Right hindlimb (tissue), 1 donor: ENCODE results near the gene LRRC74A.
A peak's percentile ranks its signal among the peaks of the same experiment; 100 is the strongest.

ENCODE experiments used
- DNase-seq: peaks from one replicate; pipeline ENCODE4 v3.0.0-alpha.2; 2018

Gene LRRC74A

GRCh38 chr14:76810953-76811400 lies 15.2 kb upstream of the LRRC74A start:
- no peak for DNase-seq

GRCh38 chr14:76811561-76811960 lies 14.6 kb upstream of the LRRC74A start:
- DNase-seq, result no peak

GRCh38 chr14:76812093-76812421 lies 14.2 kb upstream of the LRRC74A start:
- no peak for DNase-seq

DNA sequence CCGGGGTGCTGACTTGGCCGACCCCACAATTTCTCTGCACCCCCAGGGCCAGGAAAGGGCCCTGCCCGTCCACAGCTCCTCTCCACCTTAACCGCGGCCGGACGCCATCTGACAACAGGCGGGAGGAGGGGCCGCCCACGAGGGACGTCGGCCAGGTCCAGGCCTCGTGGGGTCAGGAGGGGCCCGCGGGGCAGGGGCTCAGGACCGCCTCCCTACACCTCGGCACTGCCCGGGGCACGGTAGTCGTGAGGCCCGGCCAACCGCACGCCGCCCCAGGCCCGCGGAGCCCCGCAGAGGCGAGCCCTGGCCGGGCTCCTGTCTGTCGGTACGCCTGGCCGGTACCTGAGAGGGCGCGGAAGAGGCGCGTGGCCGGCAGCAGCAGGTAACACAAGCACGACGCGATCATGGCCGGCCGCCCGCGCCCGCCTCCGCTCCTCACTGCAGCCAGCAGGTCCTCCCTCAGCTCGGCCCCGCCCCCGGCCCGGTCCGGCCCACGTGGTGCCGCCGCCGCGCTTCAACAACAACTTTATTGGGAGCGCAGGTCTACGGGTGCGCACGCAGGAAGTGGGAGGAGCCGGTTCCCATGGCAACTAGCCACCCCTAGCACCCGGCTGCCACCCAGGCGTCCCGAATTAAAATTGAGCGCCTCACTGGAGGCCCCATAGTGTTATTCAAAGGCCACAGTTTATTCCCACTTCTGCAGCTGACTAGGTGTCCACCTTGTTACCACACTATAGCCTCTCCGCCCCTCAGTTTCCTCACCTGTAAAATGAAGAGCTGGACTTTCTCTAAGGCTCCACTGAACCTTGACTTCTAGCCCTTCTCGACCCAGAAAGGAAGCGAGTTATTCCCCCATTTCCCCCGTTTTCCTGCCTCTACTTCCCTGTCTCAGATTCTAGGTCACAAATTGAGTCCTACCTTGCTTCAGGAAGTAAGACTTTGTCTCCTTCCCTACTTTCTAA lies 13.5 kb upstream of the LRRC74A start, which contains the start of gene ANGEL1:
Gene ANGEL1, minus strand, starts transcription at position 461 of the 962 bp plus-strand sequence. Its CDS starts 55 bp downstream, at position 406.
- DNase-seq, result peak; percentile 94

DNA sequence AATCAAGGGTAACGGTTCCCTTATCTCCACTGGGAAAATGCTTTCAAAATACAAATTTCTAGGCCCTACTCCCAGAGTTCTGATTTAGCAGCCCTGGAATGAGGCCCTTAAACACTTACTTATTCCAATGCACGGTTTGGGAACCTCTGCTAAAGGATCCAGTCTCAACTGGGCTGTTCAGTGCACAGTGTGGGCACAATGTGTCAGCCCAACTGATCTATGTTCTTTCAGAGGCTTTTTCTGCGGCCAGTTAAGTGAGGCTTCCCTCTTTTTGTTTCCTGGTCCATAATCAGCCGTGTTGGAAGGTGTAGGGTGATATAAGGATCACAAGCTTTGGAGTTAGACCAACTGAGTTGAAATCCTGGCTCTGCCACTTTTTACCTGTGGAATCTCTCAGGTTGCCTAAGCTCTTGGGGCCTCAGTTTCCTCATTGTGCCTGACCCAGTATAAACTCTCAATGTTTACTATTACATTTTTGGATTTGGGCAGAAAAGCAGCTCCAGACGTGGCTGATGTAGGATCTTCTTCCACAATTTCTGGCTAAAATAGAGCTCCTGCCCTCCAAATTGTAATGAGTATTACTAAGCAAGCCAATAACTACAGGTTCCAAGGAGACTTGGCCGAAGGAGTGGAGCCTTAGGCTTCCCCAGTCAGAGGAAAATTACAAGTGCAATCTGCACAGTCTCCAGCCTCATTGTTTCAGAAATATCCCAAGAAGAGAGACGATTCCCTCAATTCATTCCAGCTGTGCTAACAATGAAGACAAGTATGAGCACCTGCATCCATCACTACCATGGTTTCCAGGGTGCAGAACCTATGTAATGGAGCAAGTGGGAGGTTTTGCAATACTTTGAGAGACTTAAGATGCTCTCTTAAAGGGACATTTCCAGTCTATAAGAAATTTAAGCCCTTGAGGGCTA lies 11.2 kb upstream of the LRRC74A start:
- peak; percentile 77 for DNase-seq

DNA sequence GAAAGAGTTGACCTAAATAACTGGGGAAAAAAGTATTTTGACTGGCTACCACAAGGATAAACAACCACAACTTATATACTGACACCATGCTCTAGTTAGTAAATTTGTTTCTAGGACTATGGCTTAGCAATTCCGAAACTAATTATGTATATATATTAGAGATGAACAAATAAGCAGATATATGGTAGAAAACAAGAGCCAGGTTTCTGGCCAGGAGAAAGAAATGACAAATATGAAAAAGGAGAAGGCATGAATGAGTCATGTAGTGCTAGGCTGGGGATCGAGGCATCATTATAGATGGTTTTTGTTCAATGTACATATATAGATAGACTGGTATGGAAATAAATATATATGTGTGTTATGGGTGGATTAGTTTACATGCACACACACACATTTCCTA lies 5.5 kb upstream of the LRRC74A start:
- no peak for DNase-seq

- no peak for DNase-seq
Measured at GRCh38 chr14:76827696-76828296, 1.6 kb downstream of the LRRC74A start.

DNA sequence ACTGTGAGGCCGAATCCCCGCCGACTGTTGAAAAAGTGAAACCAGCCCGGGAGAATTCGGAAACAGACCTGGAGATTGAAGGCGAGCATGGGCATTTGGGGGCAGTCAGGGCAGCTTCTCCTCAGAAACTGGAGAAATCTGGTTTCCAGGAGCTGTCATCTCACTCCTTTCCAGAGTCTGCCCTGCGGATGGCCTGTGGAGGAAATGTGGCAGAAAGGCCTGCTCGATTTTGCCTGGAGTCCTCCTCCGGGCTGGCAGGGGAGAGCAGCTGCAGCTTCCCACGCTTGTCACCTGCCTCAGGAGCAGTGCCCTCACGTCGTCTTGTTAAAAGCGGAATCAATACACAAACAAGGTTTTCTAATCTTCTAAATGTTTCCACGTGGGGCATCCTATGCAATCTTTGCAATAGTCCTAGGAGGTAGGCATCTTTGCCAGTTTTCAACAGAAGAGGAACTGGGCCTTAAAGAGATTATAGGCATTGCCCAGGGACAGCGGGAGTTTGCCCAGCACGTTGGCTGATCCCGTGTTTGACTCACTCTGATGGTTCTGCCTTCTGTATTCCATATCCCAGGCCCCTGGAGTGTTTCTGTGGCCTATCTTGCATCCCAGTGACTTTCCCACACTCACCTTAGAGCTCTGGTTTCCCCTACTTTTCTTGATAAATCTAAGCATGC lies 2.3 kb downstream of the LRRC74A start:
- DNase-seq, result no peak

- DNase-seq, result no peak
Measured at GRCh38 chr14:76829013-76829365, 2.8 kb downstream of the LRRC74A start.

DNA sequence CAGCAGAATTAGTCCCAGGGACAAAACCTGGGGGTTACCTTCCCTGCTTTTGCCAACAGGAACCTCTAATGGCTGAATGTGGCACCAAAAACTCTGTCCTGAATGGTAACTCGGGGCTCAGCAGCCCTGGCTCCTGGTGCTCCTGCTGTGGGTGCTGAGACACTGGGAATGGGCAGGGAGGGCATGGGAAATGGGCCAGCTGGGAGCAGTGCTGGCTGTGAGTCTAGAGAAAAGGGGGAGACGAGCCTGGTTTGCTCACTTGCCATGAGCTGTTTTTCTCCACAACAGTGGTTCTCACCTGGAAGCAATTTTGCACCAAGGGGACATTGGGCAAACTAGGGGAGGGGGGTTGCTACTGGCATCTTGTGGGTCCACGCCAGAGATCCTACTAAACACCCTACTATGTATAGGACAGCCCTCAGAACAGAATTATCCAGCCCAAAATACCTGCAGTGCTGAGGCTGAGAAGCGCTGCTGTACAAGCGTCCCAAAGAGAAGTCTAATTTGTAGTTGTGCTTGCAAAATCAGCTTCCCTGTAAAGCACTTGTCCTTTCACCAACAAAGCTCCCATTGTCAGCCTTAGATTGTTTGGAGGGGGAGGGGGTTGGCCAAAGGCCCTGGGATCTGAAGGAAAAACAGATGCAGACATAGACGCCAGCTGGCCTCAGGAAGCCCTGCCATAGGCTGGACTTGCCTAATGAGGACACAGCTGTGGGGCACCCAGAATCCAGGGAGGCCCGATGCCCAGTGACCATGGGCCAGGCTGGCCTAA lies 3.6 kb downstream of the LRRC74A start:
- peak; percentile 86 for DNase-seq

DNA sequence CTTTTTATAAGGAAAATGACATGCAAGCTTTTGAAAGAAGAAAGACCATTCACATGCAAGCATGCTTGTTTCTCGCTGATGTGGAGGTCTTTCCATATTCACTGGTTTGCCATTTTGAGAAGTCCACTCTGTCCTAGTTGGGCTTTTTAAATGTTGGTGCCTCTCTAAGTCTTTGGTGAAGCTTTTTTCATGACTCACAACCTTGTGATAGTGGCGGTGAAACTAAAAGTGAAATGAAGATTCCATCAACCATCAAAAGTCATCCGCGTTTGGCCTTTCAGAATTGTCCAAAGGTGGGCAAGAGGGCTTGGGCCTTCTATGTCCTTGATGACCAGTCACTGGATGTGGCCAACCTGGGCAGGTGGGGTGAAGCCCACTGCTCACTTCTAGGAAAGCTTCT lies 4.3 kb downstream of the LRRC74A start:
- DNase-seq, result no peak

DNA sequence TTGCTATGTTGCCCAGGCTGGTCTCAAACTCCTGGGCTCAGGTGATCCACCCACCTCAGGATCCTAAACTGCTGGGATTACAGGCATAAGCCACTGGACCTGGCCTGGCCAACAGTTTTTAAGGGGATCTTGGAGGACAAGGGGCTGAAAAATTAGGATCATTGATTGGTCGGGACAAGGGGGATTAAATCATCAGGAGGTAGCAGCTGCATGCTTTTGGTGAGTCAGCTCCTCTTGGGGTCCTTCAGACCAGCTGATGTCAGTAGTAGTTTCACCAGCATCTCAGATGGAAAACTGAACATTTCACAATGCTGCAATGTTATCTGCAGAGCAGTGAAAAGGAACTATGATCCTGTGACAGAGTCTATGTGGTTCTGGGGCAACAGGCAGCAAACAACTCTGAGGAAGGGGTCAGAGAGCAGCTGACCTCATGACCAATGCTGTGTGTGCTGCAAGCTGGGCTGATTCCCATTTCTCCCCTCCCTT lies 6.3 kb downstream of the LRRC74A start:
- no peak for DNase-seq

GRCh38 chr14:76833011-76833410 lies 6.8 kb downstream of the LRRC74A start:
- DNase-seq, result no peak

DNA sequence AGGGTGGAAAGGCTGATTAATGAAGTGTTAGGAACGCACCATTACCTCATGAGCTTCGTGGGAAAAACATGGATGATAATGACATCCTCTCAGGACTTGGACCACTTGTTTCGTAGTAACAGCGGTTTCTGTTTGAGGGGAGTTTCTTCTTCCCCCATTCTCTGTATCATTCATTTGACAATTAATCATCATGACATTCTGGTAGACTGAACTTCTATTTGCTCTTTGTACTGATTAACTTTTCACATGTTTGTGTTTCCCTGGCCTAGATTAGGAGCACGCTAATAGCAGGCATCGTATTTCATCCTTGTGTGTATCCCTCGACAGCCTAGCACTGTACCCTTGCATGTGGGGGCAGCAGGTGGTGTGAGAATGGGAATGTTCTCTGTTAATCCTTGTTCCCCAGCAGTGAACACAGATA lies 8.0 kb downstream of the LRRC74A start:
- no peak for DNase-seq

- no peak for DNase-seq
Measured at GRCh38 chr14:76836029-76836630, 9.9 kb downstream of the LRRC74A start.

- no peak for DNase-seq
Measured at GRCh38 chr14:76837524-76837923, 11.3 kb downstream of the LRRC74A start.

DNA sequence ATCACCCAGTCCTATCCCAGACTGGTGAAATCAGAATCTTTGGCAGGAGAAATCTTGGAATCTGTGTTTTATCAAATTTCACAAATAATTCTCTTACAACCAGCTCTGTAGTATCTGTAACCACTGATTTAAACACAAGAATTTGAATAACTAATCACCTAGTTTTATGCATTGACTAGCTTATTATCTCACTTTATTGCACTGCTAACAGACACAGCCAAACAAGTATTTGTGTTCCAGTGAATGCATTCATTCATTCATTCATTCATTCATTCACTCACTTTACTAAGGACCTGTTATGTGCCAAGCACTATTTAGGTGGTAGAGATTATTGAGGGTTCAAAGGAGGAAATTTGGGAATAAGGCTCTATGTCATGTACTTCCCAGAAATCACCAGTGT lies 16.2 kb downstream of the LRRC74A start:
- no peak for DNase-seq

GRCh38 chr14:76844223-76844622 lies 18.0 kb downstream of the LRRC74A start:
- DNase-seq, result peak; percentile 54

GRCh38 chr14:76846331-76847047 lies 20.3 kb downstream of the LRRC74A start:
- DNase-seq, result no peak

GRCh38 chr14:76848879-76849278 lies 22.7 kb downstream of the LRRC74A start:
- DNase-seq, result no peak
